ENCODE data around the gene CCDC61. TPM values are rescaled to one million over a fixed set of nuclear protein-coding genes. Genes with fewer than 3 reads are reported as not detected.
A peak's percentile ranks its signal among the peaks of the same experiment; 100 is the strongest.

CCDC61 gene
- total and polyA plus RNA-seq, 2 donors (not counting 1 experiment from before 2014, with no cell fraction given) = 20.6 to 30.1 TPM

DNA sequence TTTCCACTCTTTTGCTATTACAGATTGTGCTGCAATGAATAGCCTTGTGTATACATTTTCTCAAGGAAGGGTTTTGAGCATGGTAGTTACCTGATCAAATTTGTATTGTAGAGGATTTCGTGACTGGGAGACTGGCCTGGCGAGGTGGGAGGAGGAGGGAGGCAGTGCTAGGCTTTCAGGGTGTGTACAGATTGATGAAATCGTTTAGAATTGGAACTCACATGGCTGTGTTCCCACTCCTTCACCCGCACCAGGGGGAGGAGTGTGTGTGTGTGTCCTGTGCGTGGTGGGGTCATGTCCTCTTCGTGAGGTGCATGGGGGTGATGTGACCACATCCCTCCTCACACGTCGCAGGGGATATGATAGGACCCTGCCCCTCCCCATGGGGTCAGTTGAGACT, 19.3 kb downstream of the CCDC61 start:
- peak; percentile 13 for TF ChIP-seq EZH2 (IDR thresholded peaks at IDR 0.05; ENCODE audit: borderline replicate concordance, insufficient read depth, low read depth, low read length, poor library complexity, severe bottlenecking)
- TF ChIP-seq, protein P1, sequence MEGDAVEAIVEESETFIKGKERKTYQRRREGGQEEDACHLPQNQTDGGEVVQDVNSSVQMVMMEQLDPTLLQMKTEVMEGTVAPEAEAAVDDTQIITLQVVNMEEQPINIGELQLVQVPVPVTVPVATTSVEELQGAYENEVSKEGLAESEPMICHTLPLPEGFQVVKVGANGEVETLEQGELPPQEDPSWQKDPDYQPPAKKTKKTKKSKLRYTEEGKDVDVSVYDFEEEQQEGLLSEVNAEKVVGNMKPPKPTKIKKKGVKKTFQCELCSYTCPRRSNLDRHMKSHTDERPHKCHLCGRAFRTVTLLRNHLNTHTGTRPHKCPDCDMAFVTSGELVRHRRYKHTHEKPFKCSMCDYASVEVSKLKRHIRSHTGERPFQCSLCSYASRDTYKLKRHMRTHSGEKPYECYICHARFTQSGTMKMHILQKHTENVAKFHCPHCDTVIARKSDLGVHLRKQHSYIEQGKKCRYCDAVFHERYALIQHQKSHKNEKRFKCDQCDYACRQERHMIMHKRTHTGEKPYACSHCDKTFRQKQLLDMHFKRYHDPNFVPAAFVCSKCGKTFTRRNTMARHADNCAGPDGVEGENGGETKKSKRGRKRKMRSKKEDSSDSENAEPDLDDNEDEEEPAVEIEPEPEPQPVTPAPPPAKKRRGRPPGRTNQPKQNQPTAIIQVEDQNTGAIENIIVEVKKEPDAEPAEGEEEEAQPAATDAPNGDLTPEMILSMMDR (IDR thresholded peaks at IDR 0.05) = no peak
- no peak overlapping the region for H3K4me3 ChIP-seq (ENCODE audit: control extremely low read depth in 1 of 5, extremely low read depth in 1 of 5, insufficient read depth in 1 of 5, low read depth in 2 of 5, low read length in 4 of 5)
- H3K27ac Mint-ChIP-seq = no peak overlapping the region
- H4K20me1 ChIP-seq (ENCODE audit: control insufficient read depth, insufficient read depth, low read length, poor library complexity, severe bottlenecking) = peaks cover 6% of the 10 kb centered on the region
- intact Hi-C loops (cut with micrococcal nuclease) = loop anchor here (10.0 kb wide), 1 partner anchor 1590 kb away; the partner anchor contains the start of gene BICRA
- H3K27ac ChIP-seq (ENCODE audit: low read length in 2 of 2) = no peak overlapping the region
- peaks cover 0 to 10% (median 0%) of the 10 kb centered on the region in 3 donors for H3K9me3 ChIP-seq (ENCODE audit: control extremely low read depth in 1 of 3, control insufficient read depth in 2 of 3, insufficient read depth in 1 of 3, low read length in 2 of 3)
- H3K79me2 ChIP-seq (ENCODE audit: control insufficient read depth, insufficient read depth, low read length) = no peaks in the 10 kb centered on the region
- peak overlapping the region; percentile 100 for H3K4me2 ChIP-seq (replicated peaks; ENCODE audit: low read depth, low read length, poor library complexity, severe bottlenecking)
- peaks cover 19 to 22% of the 10 kb centered on the region in 2 donors for H3K4me1 ChIP-seq (ENCODE audit: control insufficient read depth in 2 of 2, insufficient read depth in 2 of 2, low read length in 2 of 2)
- H3K36me3 ChIP-seq (replicated peaks in 1 of 2; ENCODE audit: control extremely low read depth in 1 of 2, control insufficient read depth in 1 of 2, extremely low read depth in 1 of 2, insufficient read depth in 2 of 2, low read length in 1 of 2) = peaks cover 0 to 1% of the 10 kb centered on the region in 2 experiments
- ATAC-seq (ENCODE audit: low read depth) = no peak
- 79% methylated on average over 6 of the region's 8 CpGs for WGBS (ENCODE audit: insufficient coverage)
- H3K4me3 Mint-ChIP-seq = peak overlapping the region; percentile 81
- ChIA-PET POLR2A (no interaction called here), CTCF (no interaction called here)
- peaks cover 18% of the 10 kb centered on the region for H3K27me3 Mint-ChIP-seq
- H3K27me3 ChIP-seq (replicated peaks in 1 of 4; ENCODE audit: control extremely low read depth in 1 of 4, control insufficient read depth in 3 of 4, insufficient read depth in 4 of 4, low read length in 3 of 4) = peaks cover 0 to 21% (median 7%) of the 10 kb centered on the region in 4 experiments
- no peak overlapping the region for H2AFZ ChIP-seq (ENCODE audit: insufficient read depth, low read depth, low read length, poor library complexity, severe bottlenecking)
- H3K9ac ChIP-seq (ENCODE audit: low read length) = no peak overlapping the region
- no peak for DNase-seq
- H3K4me1 Mint-ChIP-seq = peaks cover 18% of the 10 kb centered on the region
- H3K9me3 Mint-ChIP-seq (ENCODE audit: insufficient read depth) = no peaks in the 10 kb centered on the region

DNA sequence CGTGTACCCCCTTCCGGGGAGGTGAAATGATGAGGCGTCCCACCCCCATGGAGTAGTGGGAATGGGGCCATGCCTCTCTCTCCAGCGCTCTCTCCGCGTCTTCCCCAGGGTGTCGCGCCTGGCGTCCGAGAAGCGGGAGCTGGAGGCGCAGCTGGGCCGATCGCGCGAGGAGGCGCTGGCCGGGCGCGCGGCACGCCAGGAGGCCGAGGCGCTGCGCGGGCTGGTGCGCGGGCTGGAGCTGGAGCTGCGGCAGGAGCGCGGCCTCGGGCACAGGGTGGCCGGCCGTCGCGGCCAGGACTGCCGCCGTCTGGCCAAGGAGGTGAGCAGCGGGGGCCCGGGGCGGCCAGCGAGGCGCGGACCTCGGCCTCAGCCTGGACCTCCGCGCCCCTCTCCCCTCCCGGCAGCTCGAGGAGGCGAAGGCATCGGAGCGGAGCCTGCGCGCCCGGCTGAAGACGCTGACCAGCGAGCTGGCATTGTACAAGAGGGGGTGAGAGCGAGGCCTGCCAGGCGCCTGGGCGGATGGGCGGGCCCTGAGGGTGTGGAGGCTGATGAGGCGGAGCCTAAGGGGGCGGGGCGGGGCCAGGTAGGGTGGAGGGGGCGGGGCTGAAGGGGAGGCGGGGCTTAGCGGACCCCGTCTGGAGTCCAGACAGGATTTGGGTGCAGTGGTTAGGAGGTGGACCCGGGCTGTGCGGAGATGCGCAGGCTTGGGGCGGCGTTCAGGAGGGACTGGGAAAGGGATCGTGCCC, 19.8 kb downstream of the CCDC61 start:
- ATAC-seq (ENCODE audit: low read depth) (peak; percentile 53), DNase-seq (peak; percentile 74)
- 16% methylated on average over 55 of the region's 74 CpGs for WGBS (ENCODE audit: insufficient coverage)
- no peaks in the 10 kb centered on the region for H3K79me2 ChIP-seq (ENCODE audit: control insufficient read depth, insufficient read depth, low read length)
- H4K20me1 ChIP-seq (ENCODE audit: control insufficient read depth, insufficient read depth, low read length, poor library complexity, severe bottlenecking) = peaks cover 6% of the 10 kb centered on the region
- H3K27ac ChIP-seq (ENCODE audit: low read length in 2 of 2) = no peak overlapping the region
- Mint-ChIP-seq H3K9me3 (ENCODE audit: insufficient read depth) (no peaks in the 10 kb centered on the region), H3K27ac (peak overlapping the region; percentile 4), H3K4me3 (peak overlapping the region; percentile 86), H3K27me3 (peaks cover 18% of the 10 kb centered on the region), H3K4me1 (peaks cover 18% of the 10 kb centered on the region)
- H3K27me3 ChIP-seq (replicated peaks in 1 of 4; ENCODE audit: control extremely low read depth in 1 of 4, control insufficient read depth in 3 of 4, insufficient read depth in 4 of 4, low read length in 3 of 4) = peaks cover 0 to 21% (median 7%) of the 10 kb centered on the region in 4 experiments
- peaks cover 0 to 10% (median 0%) of the 10 kb centered on the region in 3 donors for H3K9me3 ChIP-seq (ENCODE audit: control extremely low read depth in 1 of 3, control insufficient read depth in 2 of 3, insufficient read depth in 1 of 3, low read length in 2 of 3)
- H3K36me3 ChIP-seq (replicated peaks in 1 of 2; ENCODE audit: control extremely low read depth in 1 of 2, control insufficient read depth in 1 of 2, extremely low read depth in 1 of 2, insufficient read depth in 2 of 2, low read length in 1 of 2) = peaks cover 0 to 1% of the 10 kb centered on the region in 2 experiments
- CTCF ChIA-PET = no interaction called here
- intact Hi-C loops (cut with micrococcal nuclease) = loop anchor here (10.0 kb wide), 1 partner anchor 1590 kb away; the partner anchor contains the start of gene BICRA
- peak overlapping the region; percentile 68 for H3K9ac ChIP-seq (ENCODE audit: low read length)
- H3K4me2 ChIP-seq (replicated peaks; ENCODE audit: low read depth, low read length, poor library complexity, severe bottlenecking) = peak overlapping the region; percentile 100
- TF ChIP-seq EZH2 (IDR thresholded peaks at IDR 0.05; ENCODE audit: borderline replicate concordance, insufficient read depth, low read depth, low read length, poor library complexity, severe bottlenecking) = no peak
- TF ChIP-seq, protein P1 (IDR thresholded peaks at IDR 0.05) = no peak
- POLR2A ChIA-PET = interaction anchor here (0.6 kb wide), 1 partner anchor 20 kb away, joined by 5 read pairs; no protein-coding TSS in a partner anchor
- H3K4me1 ChIP-seq (ENCODE audit: control insufficient read depth in 2 of 2, insufficient read depth in 2 of 2, low read length in 2 of 2) = peaks cover 19 to 22% of the 10 kb centered on the region in 2 donors
- peak overlapping the region; percentile 97 for H2AFZ ChIP-seq (ENCODE audit: insufficient read depth, low read depth, low read length, poor library complexity, severe bottlenecking)
- H3K4me3 ChIP-seq (ENCODE audit: control extremely low read depth in 1 of 5, extremely low read depth in 1 of 5, insufficient read depth in 1 of 5, low read depth in 2 of 5, low read length in 4 of 5) = peak overlapping the region in 4 of 5 experiments; percentile 23 to 81 (median 59)

All from B cell (primary cell).